HEK293 (cell line): Measurements from ENCODE around the gene MISP3.

Source experiments
- CTCF ChIA-PET: fragments of 350-600 bp; formaldehyde crosslinking; extraction: SDS; loops from one replicate; lab custom pipeline; 2021; ENCODE audit warnings: antibody characterized with exemption; lab: Yijun Ruan, JAX
- POLR2A ChIA-PET: fragments of 300-600 bp; formaldehyde crosslinking; extraction: SDS; loops from one replicate; lab custom pipeline; 2020; ENCODE audit warnings: antibody characterized with exemption, inconsistent platforms; lab: Yijun Ruan, JAX
- H3K27ac ChIP-seq: fragments of 200-500 bp; sonication (Bioruptor generic); 2 replicates; pipeline ENCODE4 v1.5.1; 2014; ENCODE audit warnings: low read depth, low read length, control low read depth, inconsistent platforms; ENCODE audit errors: extremely low read depth
- H3K36me3 ChIP-seq, 2 experiments: fragments of 200-500 bp in 1 of 2; sonication (Bioruptor generic) in 1 of 2; 1 replicate in 1 of 2; 2 replicates in 1 of 2; pipeline ENCODE4 v1.5.1; 2014 to 2017; ENCODE audit warnings: inconsistent platforms in 2 of 2, low read length in 2 of 2; ENCODE audit not compliant: control insufficient read depth in 2 of 2, insufficient read depth in 1 of 2
- H3K4me1 ChIP-seq: fragments of 200-500 bp; sonication (Bioruptor generic); 2 replicates; pipeline ENCODE4 v1.5.1; 2014; ENCODE audit warnings: mild to moderate bottlenecking, low read length, inconsistent platforms; ENCODE audit not compliant: control insufficient read depth, insufficient read depth
- H3K4me3 ChIP-seq: 2 replicates; pipeline ENCODE4 v1.5.1; 2011; ENCODE audit warnings: low read depth, mild to moderate bottlenecking, control low read depth, low read length, moderate library complexity
- H3K9me3 ChIP-seq: fragments of 200-500 bp; sonication (Bioruptor generic); 2 replicates; pipeline ENCODE4 v1.5.1; 2014; ENCODE audit warnings: low read depth, low read length, inconsistent platforms; ENCODE audit not compliant: control insufficient read depth, insufficient read depth
- KLF10 ChIP-seq: fragments of 450-650 bp; IDR thresholded peaks from 2 replicates; pipeline ENCODE4 v1.5.1; 2018; ENCODE audit warnings: missing biosample characterization, mild to moderate bottlenecking, missing genetic modification characterization
- KLF16 ChIP-seq: fragments of 450-650 bp; formaldehyde crosslinking; IDR thresholded peaks from 2 replicates; pipeline ENCODE4 v1.5.1; 2017; ENCODE audit warnings: missing biosample characterization, missing genetic modification characterization
- OSR2 ChIP-seq: fragments of 450-650 bp; formaldehyde crosslinking; IDR thresholded peaks from 2 replicates; pipeline ENCODE4 v1.5.1; 2016; ENCODE audit warnings: missing biosample characterization, missing genetic modification characterization
- SCRT1 ChIP-seq: fragments of 450-650 bp; formaldehyde crosslinking; IDR thresholded peaks from 2 replicates; pipeline ENCODE4 v1.5.1; 2016; ENCODE audit warnings: missing biosample characterization, missing genetic modification characterization, borderline replicate concordance
- SCRT2 ChIP-seq: fragments of 450-650 bp; formaldehyde crosslinking; IDR thresholded peaks from 2 replicates; pipeline ENCODE4 v1.5.1; 2016; ENCODE audit warnings: missing biosample characterization, missing genetic modification characterization
- ZBTB17 ChIP-seq: fragments of 450-650 bp; formaldehyde crosslinking; IDR thresholded peaks from 2 replicates; pipeline ENCODE4 v1.5.1; 2016; ENCODE audit warnings: missing biosample characterization, missing genetic modification characterization
- ZNF335 ChIP-seq: fragments of 450-650 bp; formaldehyde crosslinking; conservative IDR thresholded peaks from 2 replicates; pipeline ENCODE4 v1.5.1; 2016; ENCODE audit warnings: missing biosample characterization, missing genetic modification characterization
- ZNF366 ChIP-seq: fragments of 450-650 bp; formaldehyde crosslinking; conservative IDR thresholded peaks from 2 replicates; pipeline ENCODE4 v1.5.1; 2016; ENCODE audit warnings: missing biosample characterization, missing genetic modification characterization
- ZNF768 ChIP-seq: fragments of 450-650 bp; formaldehyde crosslinking; IDR thresholded peaks from 2 replicates; pipeline ENCODE4 v1.5.1; 2018; ENCODE audit warnings: missing biosample characterization, mild to moderate bottlenecking, missing genetic modification characterization
- ZSCAN30 ChIP-seq: fragments of 450-650 bp; IDR thresholded peaks from 2 replicates; pipeline ENCODE4 v1.5.1; 2018; ENCODE audit warnings: missing biosample characterization, mild to moderate bottlenecking, missing genetic modification characterization, moderate library complexity
- TF ChIP-seq, protein P1 (sequence below): IDR thresholded peaks from 2 replicates; pipeline ENCODE4 v1.6.1; 2011; ENCODE audit warnings: mild to moderate bottlenecking, low read depth, low read length, borderline replicate concordance
- TF ChIP-seq, protein P2 (sequence below): sonication (generic); formaldehyde crosslinking; IDR thresholded peaks from 2 replicates; pipeline ENCODE4 v1.8.1; 2022; ENCODE audit warnings: mild to moderate bottlenecking, moderate library complexity, missing genetic modification reagents
- TF ChIP-seq, protein P3 (sequence below): fragments of 450-650 bp; IDR thresholded peaks from 2 replicates; pipeline ENCODE4 v1.5.1; 2018; ENCODE audit warnings: missing biosample characterization, mild to moderate bottlenecking, missing genetic modification characterization
- TF ChIP-seq, protein P4 (sequence below): fragments of 450-650 bp; formaldehyde crosslinking; IDR thresholded peaks from 2 replicates; pipeline ENCODE4 v1.5.1; 2016; ENCODE audit warnings: missing biosample characterization, missing genetic modification characterization
- TF ChIP-seq, protein P5 (sequence below): fragments of 450-650 bp; formaldehyde crosslinking; IDR thresholded peaks from 2 replicates; pipeline ENCODE4 v1.5.1; 2016; ENCODE audit warnings: missing biosample characterization, missing genetic modification characterization

The MISP3 gene

DNA sequence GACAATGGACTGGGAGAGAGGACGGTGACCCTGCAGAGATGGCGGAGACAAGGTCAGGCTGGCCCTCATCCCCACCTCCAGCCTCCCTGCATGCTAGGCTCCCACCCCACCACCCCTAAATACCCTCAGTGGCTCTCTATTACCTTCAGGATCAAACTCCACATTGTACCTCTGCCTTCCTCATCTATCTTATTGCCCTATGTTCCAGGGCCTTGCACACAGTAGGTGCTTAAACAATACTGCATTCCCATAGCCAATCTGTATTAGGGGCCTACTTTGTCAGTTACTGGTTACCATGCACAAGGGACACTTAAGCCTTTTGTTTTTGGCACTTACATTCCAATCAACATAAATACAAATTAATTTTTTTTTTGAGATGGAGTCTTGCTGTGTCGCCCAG lies 17.2 kb upstream of the MISP3 start (continued):
- TF ChIP-seq KLF10 (tag by site-specific recombination) (no peak), OSR2 (tag by site-specific recombination) (no peak), ZNF768 (no peak), ZNF366 (no peak), ZSCAN30 (tag by site-specific recombination) (no peak)
- TF ChIP-seq, protein P1, sequence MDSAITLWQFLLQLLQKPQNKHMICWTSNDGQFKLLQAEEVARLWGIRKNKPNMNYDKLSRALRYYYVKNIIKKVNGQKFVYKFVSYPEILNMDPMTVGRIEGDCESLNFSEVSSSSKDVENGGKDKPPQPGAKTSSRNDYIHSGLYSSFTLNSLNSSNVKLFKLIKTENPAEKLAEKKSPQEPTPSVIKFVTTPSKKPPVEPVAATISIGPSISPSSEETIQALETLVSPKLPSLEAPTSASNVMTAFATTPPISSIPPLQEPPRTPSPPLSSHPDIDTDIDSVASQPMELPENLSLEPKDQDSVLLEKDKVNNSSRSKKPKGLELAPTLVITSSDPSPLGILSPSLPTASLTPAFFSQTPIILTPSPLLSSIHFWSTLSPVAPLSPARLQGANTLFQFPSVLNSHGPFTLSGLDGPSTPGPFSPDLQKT = no peak
- TF ChIP-seq, protein P2, sequence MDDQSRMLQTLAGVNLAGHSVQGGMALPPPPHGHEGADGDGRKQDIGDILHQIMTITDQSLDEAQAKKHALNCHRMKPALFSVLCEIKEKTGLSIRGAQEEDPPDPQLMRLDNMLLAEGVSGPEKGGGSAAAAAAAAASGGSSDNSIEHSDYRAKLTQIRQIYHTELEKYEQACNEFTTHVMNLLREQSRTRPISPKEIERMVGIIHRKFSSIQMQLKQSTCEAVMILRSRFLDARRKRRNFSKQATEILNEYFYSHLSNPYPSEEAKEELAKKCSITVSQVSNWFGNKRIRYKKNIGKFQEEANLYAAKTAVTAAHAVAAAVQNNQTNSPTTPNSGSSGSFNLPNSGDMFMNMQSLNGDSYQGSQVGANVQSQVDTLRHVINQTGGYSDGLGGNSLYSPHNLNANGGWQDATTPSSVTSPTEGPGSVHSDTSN (CRISPR knock-in tag) = no peak
- TF ChIP-seq, all 188 proteins: peak for 0

DNA sequence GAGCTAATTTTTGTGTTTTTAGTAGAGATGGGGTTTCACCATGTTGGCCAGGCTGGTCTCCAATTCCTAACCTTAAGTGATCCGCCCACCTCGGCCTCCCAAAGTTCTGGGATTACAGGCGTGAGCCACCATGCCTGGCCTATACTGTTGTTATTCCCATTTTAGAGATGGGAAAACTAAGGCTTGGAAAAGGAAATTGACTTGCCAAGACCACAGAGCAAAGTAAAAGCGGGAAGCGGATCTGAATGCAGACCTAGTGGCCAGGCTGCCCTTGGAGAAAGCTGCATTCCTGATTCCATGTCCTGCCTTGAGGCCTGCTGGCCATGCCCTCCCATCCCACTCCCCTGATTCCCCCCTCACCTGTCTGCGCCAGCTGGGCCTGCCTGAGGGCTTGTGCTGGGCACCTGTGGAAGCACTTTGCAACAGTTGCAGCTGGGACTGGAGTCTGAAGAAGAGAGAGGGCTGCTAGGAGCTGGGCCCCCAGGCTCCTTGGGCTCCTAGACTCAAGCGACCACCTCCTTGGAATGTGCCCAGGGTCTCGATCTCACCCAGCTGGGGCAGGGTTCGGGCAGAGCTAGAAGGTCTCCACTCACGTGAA lies 16.4 kb upstream of the MISP3 start:
- Histone ChIP-seq H3K36me3 (no peaks in the 10 kb centered on the region), H3K9me3 (no peaks in the 10 kb centered on the region), H3K4me3 (no peak overlapping the region), H3K27ac (no peak overlapping the region), H3K4me1 (peaks cover 4% of the 10 kb centered on the region)
- ChIA-PET POLR2A (no interaction called here), CTCF (interaction anchor here (0.6 to 6.9 kb wide), 3 partner anchors 11 to 15 kb away, joined by 3 to 80 read pairs (median 3); partner anchors contain the start of gene MISP3)
- no peak for TF ChIP-seq KLF16
- peak; percentile 88 for TF ChIP-seq SCRT2
- TF ChIP-seq, protein P3, sequence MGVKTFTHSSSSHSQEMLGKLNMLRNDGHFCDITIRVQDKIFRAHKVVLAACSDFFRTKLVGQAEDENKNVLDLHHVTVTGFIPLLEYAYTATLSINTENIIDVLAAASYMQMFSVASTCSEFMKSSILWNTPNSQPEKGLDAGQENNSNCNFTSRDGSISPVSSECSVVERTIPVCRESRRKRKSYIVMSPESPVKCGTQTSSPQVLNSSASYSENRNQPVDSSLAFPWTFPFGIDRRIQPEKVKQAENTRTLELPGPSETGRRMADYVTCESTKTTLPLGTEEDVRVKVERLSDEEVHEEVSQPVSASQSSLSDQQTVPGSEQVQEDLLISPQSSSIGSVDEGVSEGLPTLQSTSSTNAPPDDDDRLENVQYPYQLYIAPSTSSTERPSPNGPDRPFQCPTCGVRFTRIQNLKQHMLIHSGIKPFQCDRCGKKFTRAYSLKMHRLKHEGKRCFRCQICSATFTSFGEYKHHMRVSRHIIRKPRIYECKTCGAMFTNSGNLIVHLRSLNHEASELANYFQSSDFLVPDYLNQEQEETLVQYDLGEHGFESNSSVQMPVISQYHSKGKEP (tag by site-specific recombination) = no peak
- no peak for TF ChIP-seq ZBTB17 (tag by site-specific recombination)
- TF ChIP-seq, protein P4, sequence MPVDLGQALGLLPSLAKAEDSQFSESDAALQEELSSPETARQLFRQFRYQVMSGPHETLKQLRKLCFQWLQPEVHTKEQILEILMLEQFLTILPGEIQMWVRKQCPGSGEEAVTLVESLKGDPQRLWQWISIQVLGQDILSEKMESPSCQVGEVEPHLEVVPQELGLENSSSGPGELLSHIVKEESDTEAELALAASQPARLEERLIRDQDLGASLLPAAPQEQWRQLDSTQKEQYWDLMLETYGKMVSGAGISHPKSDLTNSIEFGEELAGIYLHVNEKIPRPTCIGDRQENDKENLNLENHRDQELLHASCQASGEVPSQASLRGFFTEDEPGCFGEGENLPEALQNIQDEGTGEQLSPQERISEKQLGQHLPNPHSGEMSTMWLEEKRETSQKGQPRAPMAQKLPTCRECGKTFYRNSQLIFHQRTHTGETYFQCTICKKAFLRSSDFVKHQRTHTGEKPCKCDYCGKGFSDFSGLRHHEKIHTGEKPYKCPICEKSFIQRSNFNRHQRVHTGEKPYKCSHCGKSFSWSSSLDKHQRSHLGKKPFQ = no peak
- no peak for TF ChIP-seq ZNF335 (tag by site-specific recombination)
- TF ChIP-seq, protein P5, sequence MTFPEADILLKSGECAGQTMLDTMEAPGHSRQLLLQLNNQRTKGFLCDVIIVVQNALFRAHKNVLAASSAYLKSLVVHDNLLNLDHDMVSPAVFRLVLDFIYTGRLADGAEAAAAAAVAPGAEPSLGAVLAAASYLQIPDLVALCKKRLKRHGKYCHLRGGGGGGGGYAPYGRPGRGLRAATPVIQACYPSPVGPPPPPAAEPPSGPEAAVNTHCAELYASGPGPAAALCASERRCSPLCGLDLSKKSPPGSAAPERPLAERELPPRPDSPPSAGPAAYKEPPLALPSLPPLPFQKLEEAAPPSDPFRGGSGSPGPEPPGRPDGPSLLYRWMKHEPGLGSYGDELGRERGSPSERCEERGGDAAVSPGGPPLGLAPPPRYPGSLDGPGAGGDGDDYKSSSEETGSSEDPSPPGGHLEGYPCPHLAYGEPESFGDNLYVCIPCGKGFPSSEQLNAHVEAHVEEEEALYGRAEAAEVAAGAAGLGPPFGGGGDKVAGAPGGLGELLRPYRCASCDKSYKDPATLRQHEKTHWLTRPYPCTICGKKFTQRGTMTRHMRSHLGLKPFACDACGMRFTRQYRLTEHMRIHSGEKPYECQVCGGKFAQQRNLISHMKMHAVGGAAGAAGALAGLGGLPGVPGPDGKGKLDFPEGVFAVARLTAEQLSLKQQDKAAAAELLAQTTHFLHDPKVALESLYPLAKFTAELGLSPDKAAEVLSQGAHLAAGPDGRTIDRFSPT (tag by site-specific recombination) = 0 out of 2 replicates have a peak, but pooled peaks have one; percentile 34
- TF ChIP-seq SCRT1 (tag by site-specific recombination) = peak; percentile 89
